GM23338 (cell line): ENCODE measurements around the gene PPP2R2D.

Experiments
- CREB1 ChIP-seq: fragments of 250-450 bp; sonication (Bioruptor Pico); IDR thresholded peaks from 2 replicates; pipeline ENCODE4 v1.5.0; 2020; ENCODE audit warnings: low read depth, mild to moderate bottlenecking, moderate library complexity
- EZH2 ChIP-seq: fragments of 200-600 bp; sonication (generic); IDR thresholded peaks from one replicate; pipeline ENCODE4 v1.8.0; 2017; ENCODE audit warnings: antibody characterized with exemption, mild to moderate bottlenecking, low read depth; ENCODE audit not compliant: unreplicated experiment
- EZH2phosphoT487 ChIP-seq: fragments of 200-600 bp; sonication (generic); IDR thresholded peaks from one replicate; pipeline ENCODE4 v1.8.1; 2018; ENCODE audit warnings: antibody characterized with exemption; ENCODE audit not compliant: unreplicated experiment
- POLR2AphosphoS5 ChIP-seq: IDR thresholded peaks from 2 replicates; pipeline ENCODE4 v1.6.1; 2016; ENCODE audit warnings: antibody characterized with exemption, low read depth
- ZNF331 ChIP-seq: fragments of 250-450 bp; sonication (Bioruptor Pico); IDR thresholded peaks from 2 replicates; pipeline ENCODE4 v1.5.0; 2020; ENCODE audit warnings: low read depth, mild to moderate bottlenecking, moderate library complexity
- TF ChIP-seq, protein P1 (sequence below), 2 experiments: fragments of 200-600 bp in 1 of 2; sonication (generic) in 1 of 2; conservative IDR thresholded peaks; 2 replicates each; pipeline versions ENCODE4 v1.5.1 to v1.6.1; 2016 to 2017; ENCODE audit warnings: antibody characterized with exemption in 2 of 2, low read depth in 2 of 2, mild to moderate bottlenecking in 2 of 2, moderate library complexity in 1 of 2
- TF ChIP-seq, protein P2 (sequence below): IDR thresholded peaks from one replicate; pipeline ENCODE4 v1.6.1; 2018; ENCODE audit warnings: antibody characterized with exemption; ENCODE audit not compliant: unreplicated experiment

DNA sequence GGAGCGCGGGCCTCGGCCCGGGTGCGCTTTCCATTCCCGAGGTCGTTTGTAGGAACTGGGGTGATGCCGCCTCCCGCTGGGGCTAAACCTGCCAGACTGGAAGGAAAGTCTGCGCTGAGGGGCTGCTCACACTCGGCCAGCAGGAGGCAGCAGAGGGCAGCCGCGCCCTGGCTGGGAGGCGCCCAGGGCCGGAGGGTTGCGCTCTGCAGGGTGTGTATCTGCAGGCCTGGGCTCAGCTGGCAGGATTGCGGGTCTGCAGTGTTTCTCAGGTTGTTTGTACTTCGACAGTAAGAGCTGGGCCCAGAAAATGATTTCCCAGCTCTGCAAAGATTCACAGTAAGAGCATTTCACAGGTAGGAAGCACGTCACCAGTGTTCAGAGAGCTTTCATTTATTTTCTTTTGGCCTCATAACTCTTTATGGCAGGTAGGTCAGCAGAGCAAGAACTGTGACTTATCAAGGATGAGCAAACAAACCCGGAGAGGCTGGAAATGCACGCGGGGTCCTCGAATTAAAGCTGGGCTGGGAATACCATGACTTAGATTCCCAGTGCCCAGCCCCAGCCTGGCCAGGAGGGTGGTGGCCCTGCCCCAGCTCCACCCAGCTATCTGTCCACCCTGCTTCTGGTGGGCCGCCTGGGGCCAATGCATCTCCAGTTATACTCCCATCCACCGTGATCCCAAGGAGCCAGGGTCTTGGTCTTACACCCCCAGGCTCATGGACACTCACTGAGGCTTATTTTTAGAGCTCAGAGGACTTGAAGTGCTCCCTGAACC is 15.2 kb upstream of the PPP2R2D start:
- no peak for TF ChIP-seq EZH2
- TF ChIP-seq, protein P1, sequence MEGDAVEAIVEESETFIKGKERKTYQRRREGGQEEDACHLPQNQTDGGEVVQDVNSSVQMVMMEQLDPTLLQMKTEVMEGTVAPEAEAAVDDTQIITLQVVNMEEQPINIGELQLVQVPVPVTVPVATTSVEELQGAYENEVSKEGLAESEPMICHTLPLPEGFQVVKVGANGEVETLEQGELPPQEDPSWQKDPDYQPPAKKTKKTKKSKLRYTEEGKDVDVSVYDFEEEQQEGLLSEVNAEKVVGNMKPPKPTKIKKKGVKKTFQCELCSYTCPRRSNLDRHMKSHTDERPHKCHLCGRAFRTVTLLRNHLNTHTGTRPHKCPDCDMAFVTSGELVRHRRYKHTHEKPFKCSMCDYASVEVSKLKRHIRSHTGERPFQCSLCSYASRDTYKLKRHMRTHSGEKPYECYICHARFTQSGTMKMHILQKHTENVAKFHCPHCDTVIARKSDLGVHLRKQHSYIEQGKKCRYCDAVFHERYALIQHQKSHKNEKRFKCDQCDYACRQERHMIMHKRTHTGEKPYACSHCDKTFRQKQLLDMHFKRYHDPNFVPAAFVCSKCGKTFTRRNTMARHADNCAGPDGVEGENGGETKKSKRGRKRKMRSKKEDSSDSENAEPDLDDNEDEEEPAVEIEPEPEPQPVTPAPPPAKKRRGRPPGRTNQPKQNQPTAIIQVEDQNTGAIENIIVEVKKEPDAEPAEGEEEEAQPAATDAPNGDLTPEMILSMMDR (conservative IDR thresholded peaks at IDR 0.05; ENCODE audit: low read depth in 2 of 2): peak; percentile 82 to 98
- TF ChIP-seq, protein P2, sequence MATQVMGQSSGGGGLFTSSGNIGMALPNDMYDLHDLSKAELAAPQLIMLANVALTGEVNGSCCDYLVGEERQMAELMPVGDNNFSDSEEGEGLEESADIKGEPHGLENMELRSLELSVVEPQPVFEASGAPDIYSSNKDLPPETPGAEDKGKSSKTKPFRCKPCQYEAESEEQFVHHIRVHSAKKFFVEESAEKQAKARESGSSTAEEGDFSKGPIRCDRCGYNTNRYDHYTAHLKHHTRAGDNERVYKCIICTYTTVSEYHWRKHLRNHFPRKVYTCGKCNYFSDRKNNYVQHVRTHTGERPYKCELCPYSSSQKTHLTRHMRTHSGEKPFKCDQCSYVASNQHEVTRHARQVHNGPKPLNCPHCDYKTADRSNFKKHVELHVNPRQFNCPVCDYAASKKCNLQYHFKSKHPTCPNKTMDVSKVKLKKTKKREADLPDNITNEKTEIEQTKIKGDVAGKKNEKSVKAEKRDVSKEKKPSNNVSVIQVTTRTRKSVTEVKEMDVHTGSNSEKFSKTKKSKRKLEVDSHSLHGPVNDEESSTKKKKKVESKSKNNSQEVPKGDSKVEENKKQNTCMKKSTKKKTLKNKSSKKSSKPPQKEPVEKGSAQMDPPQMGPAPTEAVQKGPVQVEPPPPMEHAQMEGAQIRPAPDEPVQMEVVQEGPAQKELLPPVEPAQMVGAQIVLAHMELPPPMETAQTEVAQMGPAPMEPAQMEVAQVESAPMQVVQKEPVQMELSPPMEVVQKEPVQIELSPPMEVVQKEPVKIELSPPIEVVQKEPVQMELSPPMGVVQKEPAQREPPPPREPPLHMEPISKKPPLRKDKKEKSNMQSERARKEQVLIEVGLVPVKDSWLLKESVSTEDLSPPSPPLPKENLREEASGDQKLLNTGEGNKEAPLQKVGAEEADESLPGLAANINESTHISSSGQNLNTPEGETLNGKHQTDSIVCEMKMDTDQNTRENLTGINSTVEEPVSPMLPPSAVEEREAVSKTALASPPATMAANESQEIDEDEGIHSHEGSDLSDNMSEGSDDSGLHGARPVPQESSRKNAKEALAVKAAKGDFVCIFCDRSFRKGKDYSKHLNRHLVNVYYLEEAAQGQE: peak; percentile 6
- TF ChIP-seq CREB1 (CRISPR knock-in tag): 0 out of 2 replicates have a peak, but pooled peaks have one; percentile 20
- peak; percentile 68 for TF ChIP-seq ZNF331 (CRISPR knock-in tag)
- no peak for TF ChIP-seq POLR2AphosphoS5
- no peak for TF ChIP-seq EZH2phosphoT487
